Measurements from ENCODE around the gene PTGES3.
A peak's percentile ranks its signal among the peaks of the same experiment; 100 is the strongest.

The PTGES3 gene

DNA sequence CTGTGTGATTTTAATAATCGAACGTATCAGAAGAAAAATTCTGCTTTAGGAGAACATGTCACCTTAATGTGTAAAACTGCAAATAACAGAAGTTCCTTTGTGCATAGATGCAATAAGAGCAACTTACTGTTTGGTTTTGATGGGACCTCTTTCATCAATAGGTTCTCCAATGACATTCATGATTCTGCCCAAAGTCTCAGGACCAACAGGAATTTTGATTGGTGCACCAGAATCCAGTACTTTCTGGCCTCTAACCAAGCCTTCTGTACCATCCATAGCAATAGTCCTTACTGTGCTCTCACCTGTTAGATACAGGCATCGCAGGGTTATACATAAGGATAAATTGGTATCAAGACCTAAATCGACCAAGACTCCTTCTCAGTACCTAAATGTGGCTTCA is 43.4 kb downstream of the PTGES3 start:
- DNase-seq (ENCODE audit: low read depth in 2 of 2), result peak; percentile 32 to 33
- H3K4me3 ChIP-seq (replicated peaks in 1 of 2; ENCODE audit: low read depth in 2 of 2, low read length in 2 of 2), result peak overlapping the region; percentile 99 to 100
- TF ChIP-seq, protein P1, sequence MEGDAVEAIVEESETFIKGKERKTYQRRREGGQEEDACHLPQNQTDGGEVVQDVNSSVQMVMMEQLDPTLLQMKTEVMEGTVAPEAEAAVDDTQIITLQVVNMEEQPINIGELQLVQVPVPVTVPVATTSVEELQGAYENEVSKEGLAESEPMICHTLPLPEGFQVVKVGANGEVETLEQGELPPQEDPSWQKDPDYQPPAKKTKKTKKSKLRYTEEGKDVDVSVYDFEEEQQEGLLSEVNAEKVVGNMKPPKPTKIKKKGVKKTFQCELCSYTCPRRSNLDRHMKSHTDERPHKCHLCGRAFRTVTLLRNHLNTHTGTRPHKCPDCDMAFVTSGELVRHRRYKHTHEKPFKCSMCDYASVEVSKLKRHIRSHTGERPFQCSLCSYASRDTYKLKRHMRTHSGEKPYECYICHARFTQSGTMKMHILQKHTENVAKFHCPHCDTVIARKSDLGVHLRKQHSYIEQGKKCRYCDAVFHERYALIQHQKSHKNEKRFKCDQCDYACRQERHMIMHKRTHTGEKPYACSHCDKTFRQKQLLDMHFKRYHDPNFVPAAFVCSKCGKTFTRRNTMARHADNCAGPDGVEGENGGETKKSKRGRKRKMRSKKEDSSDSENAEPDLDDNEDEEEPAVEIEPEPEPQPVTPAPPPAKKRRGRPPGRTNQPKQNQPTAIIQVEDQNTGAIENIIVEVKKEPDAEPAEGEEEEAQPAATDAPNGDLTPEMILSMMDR (IDR thresholded peaks at IDR 0.05; ENCODE audit: low read depth, low read length), result no peak

DNA sequence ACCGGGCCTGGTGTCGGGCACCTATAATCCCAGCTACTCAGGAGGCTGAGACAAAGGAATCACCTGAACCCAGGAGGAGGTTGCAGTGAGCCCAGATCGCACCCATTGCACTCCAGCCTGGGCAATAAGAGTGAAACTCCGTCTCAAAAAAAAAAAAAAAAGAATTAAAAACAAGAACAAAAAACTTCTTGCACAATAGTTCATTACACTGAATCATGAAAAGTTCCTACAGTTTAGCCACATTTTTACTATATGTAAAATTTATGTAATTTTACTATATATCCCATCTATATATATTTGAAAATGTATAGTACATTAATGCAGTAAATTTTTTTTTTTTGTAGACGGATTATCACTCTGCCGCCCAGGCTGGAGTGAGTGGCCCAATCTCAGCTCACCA is 46.9 kb downstream of the PTGES3 start:
- no peak for DNase-seq (ENCODE audit: low read depth in 2 of 2)
- TF ChIP-seq, protein P1 (IDR thresholded peaks at IDR 0.05; ENCODE audit: low read depth, low read length), result no peak
- no peak overlapping the region for H3K4me3 ChIP-seq (replicated peaks in 1 of 2; ENCODE audit: low read depth in 2 of 2, low read length in 2 of 2)

DNA sequence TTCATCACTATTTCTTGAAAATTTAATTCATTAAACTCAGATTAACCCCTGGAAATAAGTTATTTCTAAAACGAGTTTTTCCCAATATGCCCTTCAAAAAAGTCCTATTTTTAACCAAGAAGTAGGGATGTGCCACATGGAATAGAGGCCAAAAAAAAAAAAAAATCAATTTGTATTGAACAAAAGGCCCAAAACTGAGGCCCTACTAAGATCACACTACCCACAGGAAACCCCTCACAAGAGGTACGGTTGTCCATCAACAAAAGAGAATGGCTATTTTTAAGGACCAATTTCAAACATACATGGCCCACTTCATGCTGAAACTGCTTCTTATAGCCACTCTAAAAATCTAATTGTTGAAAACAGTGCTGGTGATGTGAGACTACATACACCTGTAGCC is 50.5 kb downstream of the PTGES3 start:
- DNase-seq (ENCODE audit: low read depth in 2 of 2), result no peak
- TF ChIP-seq, protein P1 (IDR thresholded peaks at IDR 0.05; ENCODE audit: low read depth, low read length), result no peak
- no peak overlapping the region for H3K4me3 ChIP-seq (replicated peaks in 1 of 2; ENCODE audit: low read depth in 2 of 2, low read length in 2 of 2)

DNA sequence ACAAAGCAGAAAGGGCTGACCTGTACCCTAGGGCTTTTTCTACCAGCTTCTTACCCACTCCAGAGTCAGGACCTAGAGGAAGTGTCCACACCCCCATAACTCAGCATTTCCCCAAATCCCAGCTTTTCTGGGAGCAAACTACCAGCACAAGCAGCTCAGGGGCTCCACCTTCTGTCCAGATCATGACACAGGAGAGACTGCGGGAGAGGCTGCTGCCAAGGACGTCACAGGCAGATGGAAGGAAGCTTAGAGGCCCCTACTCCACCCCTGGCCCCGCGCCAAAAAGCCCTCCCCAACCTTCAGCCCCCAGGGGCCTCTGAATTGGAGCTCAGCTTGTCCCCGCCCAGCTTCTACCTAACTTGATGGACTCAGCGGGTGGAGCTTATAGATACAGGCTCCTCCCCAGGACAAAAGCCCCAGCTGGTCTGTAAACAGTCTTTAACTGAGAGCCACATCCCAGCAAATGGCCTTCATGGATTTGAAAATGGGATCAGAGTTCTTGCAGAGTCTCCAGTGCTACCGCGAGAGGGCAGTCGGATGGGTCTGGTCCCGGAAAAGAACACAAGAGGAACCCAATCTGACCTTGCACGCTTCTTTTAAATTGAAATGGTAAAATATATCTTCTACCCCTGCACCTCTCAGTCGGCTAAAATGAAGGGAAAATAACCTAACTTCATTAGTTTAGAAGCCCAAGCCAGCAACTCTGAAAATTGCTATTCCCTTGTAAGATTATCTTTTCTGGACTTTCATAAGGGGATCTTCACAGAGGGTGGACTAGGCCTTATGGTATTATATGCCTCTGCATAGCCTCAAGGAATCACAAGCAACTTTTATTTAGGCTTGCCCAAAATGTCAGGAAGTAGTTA is 51.2 kb downstream of the PTGES3 start:
- peak; percentile 100 for DNase-seq (ENCODE audit: low read depth in 2 of 2)
- peak overlapping the region; percentile 83 to 95 for H3K4me3 ChIP-seq (replicated peaks in 1 of 2; ENCODE audit: low read depth in 2 of 2, low read length in 2 of 2)
- TF ChIP-seq, protein P1 (IDR thresholded peaks at IDR 0.05; ENCODE audit: low read depth, low read length), result peak; percentile 74

DNA sequence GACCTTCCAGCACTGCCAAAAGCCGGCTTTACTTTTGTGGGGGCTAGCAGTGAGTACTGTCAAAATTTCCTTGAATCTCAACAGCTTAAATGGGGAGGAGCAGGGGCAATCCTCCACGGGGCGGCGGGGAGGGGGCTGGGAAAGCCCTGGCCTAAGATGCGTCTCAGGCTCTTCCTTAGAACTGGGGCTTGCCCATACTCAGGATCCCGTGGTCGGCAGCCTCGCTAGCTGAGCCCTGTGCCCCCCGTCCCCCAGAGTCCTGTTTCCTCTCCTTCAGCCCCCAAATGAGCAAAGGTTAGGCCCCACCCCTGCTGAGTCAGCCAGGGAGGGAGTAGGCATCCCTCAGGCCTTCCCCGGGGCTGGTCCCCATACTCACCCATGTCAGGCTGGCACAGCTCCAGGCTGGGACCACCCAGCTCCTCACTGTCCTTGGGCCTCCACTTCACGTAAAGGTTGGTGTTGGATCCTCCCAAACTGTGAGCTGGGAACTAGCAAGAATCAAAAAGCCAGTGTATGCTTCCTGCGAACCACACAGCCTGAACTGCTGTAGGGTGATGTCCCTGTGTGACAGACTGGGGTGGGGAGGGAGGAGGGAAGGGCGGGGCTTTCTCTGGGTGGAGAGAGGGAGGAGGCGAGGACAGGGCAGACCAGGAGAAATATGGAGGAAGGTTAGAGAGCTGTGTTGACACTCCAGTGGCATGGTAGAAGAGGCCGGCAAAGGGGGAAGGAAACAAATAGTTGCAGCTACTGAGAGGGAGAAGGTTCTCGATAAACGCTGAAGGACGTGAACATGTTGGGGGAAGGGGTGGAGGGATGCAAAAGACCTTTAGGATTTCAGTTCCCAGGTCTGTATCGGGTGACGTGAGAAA is 52.0 kb downstream of the PTGES3 start:
- H3K4me3 ChIP-seq (replicated peaks in 1 of 2; ENCODE audit: low read depth in 2 of 2, low read length in 2 of 2), result peak overlapping the region; percentile 83 to 95
- TF ChIP-seq, protein P1 (IDR thresholded peaks at IDR 0.05; ENCODE audit: low read depth, low read length), result no peak
- DNase-seq (ENCODE audit: low read depth in 2 of 2), result peak; percentile 90 to 91

DNA sequence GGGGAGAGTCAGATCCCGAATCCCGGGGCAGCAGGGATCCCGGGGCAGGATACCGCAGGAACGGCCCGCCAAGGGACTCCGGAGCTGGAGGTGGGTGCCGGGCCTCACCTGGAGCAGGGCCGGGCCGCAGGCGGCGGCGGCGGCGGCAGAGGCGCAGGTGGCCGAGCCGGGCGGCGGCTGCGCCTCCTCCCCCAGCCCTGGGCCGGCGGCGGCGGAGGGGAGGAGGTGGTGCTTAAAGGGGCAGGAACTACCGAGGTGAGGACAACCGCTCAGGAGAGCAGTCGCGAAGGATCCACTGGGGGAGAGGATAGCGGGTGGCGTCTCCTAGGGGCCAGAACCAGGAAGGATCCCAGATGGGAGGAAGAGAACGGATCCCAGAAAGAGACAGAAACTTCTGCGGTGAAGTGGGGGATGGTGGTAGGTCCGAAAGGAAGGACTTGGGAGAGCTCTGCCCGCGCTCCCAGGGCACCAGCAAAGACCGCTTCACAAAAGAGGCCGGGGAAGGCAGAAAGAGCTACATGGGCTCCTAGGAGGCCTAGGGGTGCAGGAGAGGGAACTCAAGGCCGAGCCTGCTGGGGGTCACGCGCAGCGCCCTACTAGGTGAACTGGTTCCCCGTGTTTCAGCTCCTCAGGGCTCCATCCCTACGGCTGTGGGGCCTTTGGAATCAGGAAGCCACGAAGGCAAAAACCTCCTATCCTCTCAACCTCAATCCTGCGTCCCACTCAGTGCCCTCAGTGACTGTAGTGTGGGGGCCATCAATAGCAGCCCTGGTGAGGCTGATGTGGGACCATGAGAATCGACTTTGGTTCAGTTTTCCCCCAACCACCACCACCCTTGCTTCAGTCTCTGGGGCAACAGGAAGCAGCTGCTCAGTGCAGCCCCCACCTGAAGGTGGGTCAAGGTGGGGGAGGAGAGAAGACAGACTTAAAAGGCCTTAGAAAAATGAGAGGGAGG is 53.0 kb downstream of the PTGES3 start:
- TF ChIP-seq, protein P1 (IDR thresholded peaks at IDR 0.05; ENCODE audit: low read depth, low read length), result peak; percentile 59
- H3K4me3 ChIP-seq (replicated peaks in 1 of 2; ENCODE audit: low read depth in 2 of 2, low read length in 2 of 2), result peak overlapping the region; percentile 83 to 95
- peak; percentile 81 to 83 for DNase-seq (ENCODE audit: low read depth in 2 of 2)

Data from cardiac fibroblast (primary cell).